Lung microvascular endothelial cell (primary cell): ENCODE data around the gene GLT1D1. TPM values are rescaled to one million over a fixed set of nuclear protein-coding genes. Genes with fewer than 3 reads are reported as not detected.

Experiments
- DNase-seq, 2 donors: peaks; one replicate each; pipeline versions ENCODE4 v3.0.0 to v3.0.0-alpha.2; 2010; ENCODE audit warnings: low read depth in 2 of 2
- total RNA-seq: library from RNA; depleted of rRNA; stranded (reverse); fragments of >200 nt; gene quantifications from 2 replicates; pipeline ENCODE4 v1.2.1, GENCODE V29; 2014

The GLT1D1 gene
- total RNA-seq, 1 donor from 2014 or later = not detected

- no peak for DNase-seq
These were observed 108.7 kb downstream of the GLT1D1 start for GRCh38 chr12:128961957-128962356.

- no peak for DNase-seq
These were observed 113.0 kb downstream of the GLT1D1 start for GRCh38 chr12:128966203-128966810.

- no peak for DNase-seq
These were observed 115.4 kb downstream of the GLT1D1 start for GRCh38 chr12:128968668-128969067.

GRCh38 chr12:128969480-128970055, 116.3 kb downstream of the GLT1D1 start:
- no peak for DNase-seq

GRCh38 chr12:128970110-128970509, 116.8 kb downstream of the GLT1D1 start:
- DNase-seq = no peak

GRCh38 chr12:128970941-128971340, 117.7 kb downstream of the GLT1D1 start:
- no peak for DNase-seq

- DNase-seq = no peak
These were observed 118.5 kb downstream of the GLT1D1 start for GRCh38 chr12:128971802-128972201.

- DNase-seq = no peak
These were observed 120.8 kb downstream of the GLT1D1 start for GRCh38 chr12:128973883-128974681.

- DNase-seq = no peak
These were observed 121.6 kb downstream of the GLT1D1 start for GRCh38 chr12:128974881-128975280.

- DNase-seq = no peak
These were observed 123.0 kb downstream of the GLT1D1 start for GRCh38 chr12:128976120-128976738.

- DNase-seq = no peak
These were observed 124.2 kb downstream of the GLT1D1 start for GRCh38 chr12:128977441-128977840.

GRCh38 chr12:128978067-128978466, 124.8 kb downstream of the GLT1D1 start:
- no peak for DNase-seq

GRCh38 chr12:128980623-128981022, 127.3 kb downstream of the GLT1D1 start:
- no peak for DNase-seq

- DNase-seq = no peak
These were observed 128.8 kb downstream of the GLT1D1 start for GRCh38 chr12:128981971-128982533.

GRCh38 chr12:128982933-128983332, 129.7 kb downstream of the GLT1D1 start:
- no peak for DNase-seq

- DNase-seq = no peak
These were observed 130.1 kb downstream of the GLT1D1 start for GRCh38 chr12:128983371-128983770.

GRCh38 chr12:128986957-128987356, 133.7 kb downstream of the GLT1D1 start:
- no peak for DNase-seq

- DNase-seq = no peak
These were observed 136.0 kb downstream of the GLT1D1 start for GRCh38 chr12:128989287-128989686.

GRCh38 chr12:128991716-128992115, 138.4 kb downstream of the GLT1D1 start:
- no peak for DNase-seq

- no peak for DNase-seq
These were observed 138.8 kb downstream of the GLT1D1 start for GRCh38 chr12:128992116-128992515.

GRCh38 chr12:128992550-128992949, 139.3 kb downstream of the GLT1D1 start:
- DNase-seq = no peak

- no peak for DNase-seq
These were observed 141.6 kb downstream of the GLT1D1 start for GRCh38 chr12:128994856-128995255.
